ENCODE data around the gene MRPL4. TPM values are rescaled to one million over a fixed set of nuclear protein-coding genes. Genes with fewer than 3 reads are reported as not detected.

The MRPL4 gene
- total RNA-seq, 1 experiment from 2014 or later, result 112 TPM

DNA sequence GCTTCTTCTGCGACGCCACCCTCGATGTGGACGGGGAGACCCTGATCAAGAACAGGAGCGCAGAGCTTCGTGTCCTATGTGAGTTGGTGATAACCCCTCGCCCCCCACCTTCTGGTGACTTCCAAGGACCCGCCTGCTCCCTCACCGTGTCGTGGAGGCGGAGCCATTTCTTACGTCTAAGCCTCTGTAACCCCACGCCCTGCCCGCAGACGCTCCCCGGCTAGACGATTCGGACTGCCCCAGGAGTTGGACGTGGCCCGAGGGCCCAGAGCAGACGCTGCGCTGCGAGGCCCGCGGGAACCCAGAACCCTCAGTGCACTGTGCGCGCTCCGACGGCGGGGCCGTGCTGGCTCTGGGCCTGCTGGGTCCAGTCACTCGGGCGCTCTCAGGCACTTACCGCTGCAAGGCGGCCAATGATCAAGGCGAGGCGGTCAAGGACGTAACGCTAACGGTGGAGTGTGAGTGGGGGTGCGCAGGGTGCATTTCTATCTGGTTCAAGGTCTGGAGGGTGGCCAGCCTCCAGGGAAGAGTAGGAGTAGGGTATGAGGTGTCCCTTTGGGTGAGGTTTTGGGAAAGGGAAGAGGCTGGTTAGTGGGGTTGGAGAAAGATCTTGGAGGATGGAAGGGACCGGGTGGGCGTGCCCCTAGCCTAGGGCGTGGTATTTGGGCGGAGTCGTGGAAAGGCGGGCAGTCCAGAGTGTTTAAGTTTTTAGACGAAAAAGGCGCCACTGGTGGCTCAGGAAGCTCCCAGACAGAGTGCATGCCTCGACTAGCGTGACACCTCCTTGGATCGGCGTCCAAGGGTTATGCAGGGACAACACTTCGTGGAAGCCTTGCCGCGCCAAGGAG is 41.0 kb downstream of the MRPL4 start:
- no TSS peak for BruUV-seq (replicated peaks)
- peak overlapping the region; percentile 47 for H3K4me3 ChIP-seq (ENCODE audit: low read depth, low read length, poor library complexity, severe bottlenecking)
- ChIA-PET CTCF (no interaction called here), POLR2A (ENCODE audit: low non-redundant PET) (no interaction called here)
- H3K9me3 ChIP-seq (ENCODE audit: low read depth, low read length, poor library complexity, severe bottlenecking), result no peaks in the 10 kb centered on the region
- peak; percentile 63 for DNase-seq (ENCODE audit: low spot score)
- H3K27me3 ChIP-seq (replicated peaks; ENCODE audit: insufficient read depth, low read depth, low read length, poor library complexity), result peaks cover 38% of the 10 kb centered on the region
- H3K27ac ChIP-seq (ENCODE audit: low read depth, low read length, poor library complexity, severe bottlenecking), result no peak overlapping the region
- peaks cover 45% of the 10 kb centered on the region for H3K4me1 ChIP-seq (ENCODE audit: insufficient read depth, low read length, poor library complexity, severe bottlenecking)
- no peak for TF ChIP-seq EZH2 (IDR thresholded peaks at IDR 0.05; ENCODE audit: borderline replicate concordance, low read depth, low read length, poor library complexity, severe bottlenecking)
- TF ChIP-seq, protein P1, sequence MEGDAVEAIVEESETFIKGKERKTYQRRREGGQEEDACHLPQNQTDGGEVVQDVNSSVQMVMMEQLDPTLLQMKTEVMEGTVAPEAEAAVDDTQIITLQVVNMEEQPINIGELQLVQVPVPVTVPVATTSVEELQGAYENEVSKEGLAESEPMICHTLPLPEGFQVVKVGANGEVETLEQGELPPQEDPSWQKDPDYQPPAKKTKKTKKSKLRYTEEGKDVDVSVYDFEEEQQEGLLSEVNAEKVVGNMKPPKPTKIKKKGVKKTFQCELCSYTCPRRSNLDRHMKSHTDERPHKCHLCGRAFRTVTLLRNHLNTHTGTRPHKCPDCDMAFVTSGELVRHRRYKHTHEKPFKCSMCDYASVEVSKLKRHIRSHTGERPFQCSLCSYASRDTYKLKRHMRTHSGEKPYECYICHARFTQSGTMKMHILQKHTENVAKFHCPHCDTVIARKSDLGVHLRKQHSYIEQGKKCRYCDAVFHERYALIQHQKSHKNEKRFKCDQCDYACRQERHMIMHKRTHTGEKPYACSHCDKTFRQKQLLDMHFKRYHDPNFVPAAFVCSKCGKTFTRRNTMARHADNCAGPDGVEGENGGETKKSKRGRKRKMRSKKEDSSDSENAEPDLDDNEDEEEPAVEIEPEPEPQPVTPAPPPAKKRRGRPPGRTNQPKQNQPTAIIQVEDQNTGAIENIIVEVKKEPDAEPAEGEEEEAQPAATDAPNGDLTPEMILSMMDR (conservative IDR thresholded peaks at IDR 0.05; ENCODE audit: low read depth, low read length), result no peak
- intact Hi-C loops (cut with micrococcal nuclease; ENCODE audit: unreplicated experiment), result no loop called here
- no peaks in the 10 kb centered on the region for H3K36me3 ChIP-seq (ENCODE audit: insufficient read depth, low read length, poor library complexity, severe bottlenecking)

DNA sequence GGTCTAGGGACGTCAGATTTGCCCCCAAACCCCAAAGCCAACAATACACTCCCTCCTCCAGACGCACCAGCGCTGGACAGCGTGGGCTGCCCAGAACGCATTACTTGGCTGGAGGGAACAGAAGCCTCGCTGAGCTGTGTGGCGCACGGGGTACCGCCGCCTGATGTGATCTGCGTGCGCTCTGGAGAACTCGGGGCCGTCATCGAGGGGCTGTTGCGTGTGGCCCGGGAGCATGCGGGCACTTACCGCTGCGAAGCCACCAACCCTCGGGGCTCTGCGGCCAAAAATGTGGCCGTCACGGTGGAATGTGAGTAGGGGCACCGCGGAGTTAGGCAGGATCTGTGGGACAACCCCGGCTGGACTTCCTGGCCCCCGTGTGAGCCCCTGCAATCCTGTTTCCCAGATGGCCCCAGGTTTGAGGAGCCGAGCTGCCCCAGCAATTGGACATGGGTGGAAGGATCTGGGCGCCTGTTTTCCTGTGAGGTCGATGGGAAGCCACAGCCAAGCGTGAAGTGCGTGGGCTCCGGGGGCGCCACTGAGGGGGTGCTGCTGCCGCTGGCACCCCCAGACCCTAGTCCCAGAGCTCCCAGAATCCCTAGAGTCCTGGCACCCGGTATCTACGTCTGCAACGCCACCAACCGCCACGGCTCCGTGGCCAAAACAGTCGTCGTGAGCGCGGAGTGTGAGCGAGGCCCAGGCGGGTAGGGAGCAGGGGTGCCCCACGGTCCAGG is 41.8 kb downstream of the MRPL4 start:
- H3K4me1 ChIP-seq (ENCODE audit: insufficient read depth, low read length, poor library complexity, severe bottlenecking), result peaks cover 41% of the 10 kb centered on the region
- H3K27ac ChIP-seq (ENCODE audit: low read depth, low read length, poor library complexity, severe bottlenecking), result no peak overlapping the region
- peaks cover 38% of the 10 kb centered on the region for H3K27me3 ChIP-seq (replicated peaks; ENCODE audit: insufficient read depth, low read depth, low read length, poor library complexity)
- DNase-seq (ENCODE audit: low spot score), result no peak
- BruUV-seq (replicated peaks), result no TSS peak
- no peak overlapping the region for H3K4me3 ChIP-seq (ENCODE audit: low read depth, low read length, poor library complexity, severe bottlenecking)
- no peaks in the 10 kb centered on the region for H3K9me3 ChIP-seq (ENCODE audit: low read depth, low read length, poor library complexity, severe bottlenecking)
- CTCF ChIA-PET, result no interaction called here
- no peaks in the 10 kb centered on the region for H3K36me3 ChIP-seq (ENCODE audit: insufficient read depth, low read length, poor library complexity, severe bottlenecking)
- intact Hi-C loops (cut with micrococcal nuclease; ENCODE audit: unreplicated experiment), result no loop called here
- POLR2A ChIA-PET (ENCODE audit: low non-redundant PET), result interaction anchor here (0.6 kb wide), 1 partner anchor 12 kb away, joined by 6 read pairs; no protein-coding TSS in a partner anchor
- TF ChIP-seq EZH2 (IDR thresholded peaks at IDR 0.05; ENCODE audit: borderline replicate concordance, low read depth, low read length, poor library complexity, severe bottlenecking), result no peak
- TF ChIP-seq, protein P1 (conservative IDR thresholded peaks at IDR 0.05; ENCODE audit: low read depth, low read length), result no peak

DNA sequence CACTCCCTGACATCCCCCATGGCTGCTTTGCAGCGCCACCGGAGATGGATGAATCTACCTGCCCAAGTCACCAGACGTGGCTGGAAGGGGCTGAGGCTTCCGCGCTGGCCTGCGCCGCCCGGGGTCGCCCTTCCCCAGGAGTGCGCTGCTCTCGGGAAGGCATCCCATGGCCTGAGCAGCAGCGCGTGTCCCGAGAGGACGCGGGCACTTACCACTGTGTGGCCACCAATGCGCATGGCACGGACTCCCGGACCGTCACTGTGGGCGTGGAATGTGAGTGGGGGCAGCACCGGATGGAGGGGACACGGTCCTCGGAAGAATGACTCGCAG is 42.3 kb downstream of the MRPL4 start:
- Histone ChIP-seq H3K4me3 (ENCODE audit: low read depth, low read length, poor library complexity, severe bottlenecking) (no peak overlapping the region), H3K27me3 (replicated peaks; ENCODE audit: insufficient read depth, low read depth, low read length, poor library complexity) (peaks cover 38% of the 10 kb centered on the region), H3K9me3 (ENCODE audit: low read depth, low read length, poor library complexity, severe bottlenecking) (no peaks in the 10 kb centered on the region), H3K4me1 (ENCODE audit: insufficient read depth, low read length, poor library complexity, severe bottlenecking) (peaks cover 36% of the 10 kb centered on the region), H3K27ac (ENCODE audit: low read depth, low read length, poor library complexity, severe bottlenecking) (no peak overlapping the region), H3K36me3 (ENCODE audit: insufficient read depth, low read length, poor library complexity, severe bottlenecking) (no peaks in the 10 kb centered on the region)
- CTCF ChIA-PET, result no interaction called here
- POLR2A ChIA-PET (ENCODE audit: low non-redundant PET), result no interaction called here
- intact Hi-C loops (cut with micrococcal nuclease; ENCODE audit: unreplicated experiment), result no loop called here
- TF ChIP-seq, protein P1 (conservative IDR thresholded peaks at IDR 0.05; ENCODE audit: low read depth, low read length), result peak; percentile 26; the same call in 1 of the 2 replicates
- no peak for TF ChIP-seq EZH2 (IDR thresholded peaks at IDR 0.05; ENCODE audit: borderline replicate concordance, low read depth, low read length, poor library complexity, severe bottlenecking)
- BruUV-seq (replicated peaks), result no TSS peak
- no peak for DNase-seq (ENCODE audit: low spot score)

All from A673 (cell line).